ENCODE measurements around the gene ZBTB43. TPM values are rescaled to one million over a fixed set of nuclear protein-coding genes. Genes with fewer than 3 reads are reported as not detected.

The ZBTB43 gene
- total RNA-seq, 6 experiments from 2014 or later, result 9.2 to 15.9 (median 13.6) TPM

- Mint-ChIP-seq H3K4me1 (ENCODE audit: low read depth) (peaks cover 15% of the 10 kb centered on the region), H3K27ac (no peak overlapping the region), H3K4me3 (no peak overlapping the region), H3K9me3 (no peaks in the 10 kb centered on the region), H3K36me3 (ENCODE audit: low read depth) (no peaks in the 10 kb centered on the region), H3K27me3 (ENCODE audit: insufficient read depth) (peaks cover 29% of the 10 kb centered on the region)
- no peak for DNase-seq
- TF ChIP-seq CTCF (IDR thresholded peaks at IDR 0.05), result no peak
Measured at GRCh38 chr9:126854734-126855133, 49.9 kb downstream of the ZBTB43 start.

- no peak for TF ChIP-seq CTCF (IDR thresholded peaks at IDR 0.05)
- DNase-seq, result no peak
- H3K4me1 Mint-ChIP-seq (ENCODE audit: low read depth), result peaks cover 17% of the 10 kb centered on the region
- no peak overlapping the region for H3K27ac Mint-ChIP-seq
- no peaks in the 10 kb centered on the region for H3K9me3 Mint-ChIP-seq
- no peaks in the 10 kb centered on the region for H3K36me3 Mint-ChIP-seq (ENCODE audit: low read depth)
- no peak overlapping the region for H3K4me3 Mint-ChIP-seq
- H3K27me3 Mint-ChIP-seq (ENCODE audit: insufficient read depth), result peaks cover 24% of the 10 kb centered on the region
Measured at GRCh38 chr9:126856326-126856877, 51.6 kb downstream of the ZBTB43 start.

- no peak for DNase-seq
- no peaks in the 10 kb centered on the region for H3K9me3 Mint-ChIP-seq
- no peak for TF ChIP-seq CTCF (IDR thresholded peaks at IDR 0.05)
- H3K4me1 Mint-ChIP-seq (ENCODE audit: low read depth), result peaks cover 27% of the 10 kb centered on the region
- no peaks in the 10 kb centered on the region for H3K36me3 Mint-ChIP-seq (ENCODE audit: low read depth)
- H3K27me3 Mint-ChIP-seq (ENCODE audit: insufficient read depth), result peaks cover 24% of the 10 kb centered on the region
- no peak overlapping the region for H3K27ac Mint-ChIP-seq
- no peak overlapping the region for H3K4me3 Mint-ChIP-seq
Measured at GRCh38 chr9:126857261-126857960, 52.6 kb downstream of the ZBTB43 start.

GRCh38 chr9:126859111-126859510 is 54.3 kb downstream of the ZBTB43 start:
- H3K27ac Mint-ChIP-seq, result no peak overlapping the region
- no peak overlapping the region for H3K4me3 Mint-ChIP-seq
- TF ChIP-seq CTCF (IDR thresholded peaks at IDR 0.05), result no peak
- H3K9me3 Mint-ChIP-seq, result no peaks in the 10 kb centered on the region
- peaks cover 31% of the 10 kb centered on the region for H3K4me1 Mint-ChIP-seq (ENCODE audit: low read depth)
- DNase-seq, result no peak
- H3K36me3 Mint-ChIP-seq (ENCODE audit: low read depth), result no peaks in the 10 kb centered on the region
- peaks cover 22% of the 10 kb centered on the region for H3K27me3 Mint-ChIP-seq (ENCODE audit: insufficient read depth)

- H3K4me3 Mint-ChIP-seq, result peak within 1 kb of the TSS; percentile 85
- peak; percentile 100 for TF ChIP-seq CTCF (IDR thresholded peaks at IDR 0.05)
- peak within 1 kb of the TSS; percentile 71 for H3K27ac Mint-ChIP-seq
- H3K36me3 Mint-ChIP-seq (ENCODE audit: low read depth), result no peaks in the 10 kb centered on the region; the same call in 1 of the 2 replicates
- no peaks in the 10 kb centered on the region for H3K9me3 Mint-ChIP-seq
- H3K27me3 Mint-ChIP-seq (ENCODE audit: insufficient read depth), result peaks cover 20% of the 10 kb centered on the region
- peaks cover 23% of the 10 kb centered on the region for H3K4me1 Mint-ChIP-seq (ENCODE audit: low read depth)
- no peak for DNase-seq
Measured at GRCh38 chr9:126860077-126860756, 55.4 kb downstream of the ZBTB43 start, which contains the start of gene ZBTB34. Gene ZBTB34, plus strand, starts transcription at chr9:126860639. Its CDS starts 18,761 bp downstream, at chr9:126879400.

Data from HFFc6 (cell line).